ENCODE results near the gene LONP1.

LONP1 gene

GRCh38 chr19:5673752-5674151, 46.2 kb downstream of the LONP1 start:
- Histone ChIP-seq H3K9me3 (replicated peaks; ENCODE audit: low read length) (no peaks in the 10 kb centered on the region), H3K4me2 (ENCODE audit: low read length) (no peak overlapping the region), H3K4me1 (ENCODE audit: control insufficient read depth, insufficient read depth, low read length) (peaks cover 8% of the 10 kb centered on the region), H3K27me3 (ENCODE audit: control insufficient read depth, insufficient read depth, low read length) (no peaks in the 10 kb centered on the region), H3K36me3 (ENCODE audit: insufficient read depth, low read length) (peaks cover 29% of the 10 kb centered on the region), H3K9ac (ENCODE audit: low read depth, low read length) (no peak overlapping the region), H3K4me3 (ENCODE audit: low read length) (no peak overlapping the region)

DNA sequence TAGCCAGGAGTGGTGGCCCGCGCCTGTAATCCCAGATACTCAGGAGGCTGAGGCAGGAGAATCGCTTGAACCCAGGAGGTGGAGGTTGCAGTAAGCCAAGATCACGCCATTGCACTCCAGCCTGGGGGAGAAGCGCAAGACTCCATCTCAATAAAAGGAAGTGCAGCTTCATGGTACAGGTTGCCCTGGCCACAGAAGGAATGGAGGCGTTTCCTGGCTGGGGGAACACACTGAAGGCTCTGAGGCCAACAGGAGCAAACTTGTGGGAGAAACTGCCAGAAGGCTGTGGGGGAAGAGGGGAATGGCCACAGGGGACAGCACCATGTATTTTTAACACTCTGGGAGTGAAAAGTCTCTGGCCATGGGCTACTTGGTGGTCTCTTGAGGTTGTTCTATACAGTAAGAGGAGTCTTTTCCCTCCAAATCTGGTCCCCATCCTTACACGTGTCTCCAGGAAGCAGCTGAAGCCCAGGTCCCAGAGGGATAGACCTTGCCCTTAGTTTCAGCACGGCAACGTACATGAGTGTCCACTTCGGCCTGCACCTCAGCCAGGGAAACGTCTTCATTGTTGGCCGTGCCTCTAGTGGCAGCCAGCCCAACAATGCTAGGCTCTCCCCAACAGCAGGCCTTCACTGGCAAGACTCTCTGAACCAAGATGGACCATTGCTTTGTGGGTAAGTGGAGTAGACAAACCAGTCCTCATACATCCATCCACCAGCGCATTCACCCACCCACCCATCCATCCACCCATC, 47.1 kb downstream of the LONP1 start:
- H3K27me3 ChIP-seq (ENCODE audit: control insufficient read depth, insufficient read depth, low read length) = no peaks in the 10 kb centered on the region
- H3K36me3 ChIP-seq (ENCODE audit: insufficient read depth, low read length) = peaks cover 28% of the 10 kb centered on the region
- no peak overlapping the region for H3K9ac ChIP-seq (ENCODE audit: low read depth, low read length)
- no peak overlapping the region for H3K4me3 ChIP-seq (ENCODE audit: low read length)
- H3K4me2 ChIP-seq (ENCODE audit: low read length) = no peak overlapping the region
- no peaks in the 10 kb centered on the region for H3K9me3 ChIP-seq (replicated peaks; ENCODE audit: low read length)
- H3K4me1 ChIP-seq (ENCODE audit: control insufficient read depth, insufficient read depth, low read length) = peaks cover 7% of the 10 kb centered on the region

DNA sequence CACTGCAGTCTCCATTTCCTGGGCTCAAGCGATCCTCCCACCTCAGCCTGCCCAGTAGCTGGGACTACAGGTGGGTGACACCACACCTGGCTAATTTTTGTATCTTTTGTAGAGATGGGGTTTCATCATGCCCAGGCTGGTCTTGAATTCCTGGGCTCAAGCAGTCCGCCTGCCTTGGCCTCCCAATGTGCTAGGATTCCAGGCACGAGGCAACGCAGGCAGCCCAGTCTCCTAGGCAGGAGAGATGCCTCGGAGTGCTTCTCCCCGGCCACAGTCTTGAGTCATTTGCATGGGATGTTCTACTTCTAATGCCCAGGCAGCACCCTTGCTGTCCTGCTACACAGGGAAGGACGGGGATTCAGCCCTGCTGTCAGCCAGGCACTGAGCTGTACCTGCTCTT, 48.3 kb downstream of the LONP1 start:
- H3K27me3 ChIP-seq (ENCODE audit: control insufficient read depth, insufficient read depth, low read length) = no peaks in the 10 kb centered on the region
- no peak overlapping the region for H3K4me3 ChIP-seq (ENCODE audit: low read length)
- H3K9ac ChIP-seq (ENCODE audit: low read depth, low read length) = no peak overlapping the region
- H3K4me1 ChIP-seq (ENCODE audit: control insufficient read depth, insufficient read depth, low read length) = peaks cover 3% of the 10 kb centered on the region
- H3K36me3 ChIP-seq (ENCODE audit: insufficient read depth, low read length) = peaks cover 38% of the 10 kb centered on the region
- no peaks in the 10 kb centered on the region for H3K9me3 ChIP-seq (replicated peaks; ENCODE audit: low read length)
- H3K4me2 ChIP-seq (ENCODE audit: low read length) = no peak overlapping the region

- Histone ChIP-seq H3K9ac (ENCODE audit: low read depth, low read length) (no peak overlapping the region), H3K4me1 (ENCODE audit: control insufficient read depth, insufficient read depth, low read length) (peaks cover 10% of the 10 kb centered on the region), H3K36me3 (ENCODE audit: insufficient read depth, low read length) (peaks cover 58% of the 10 kb centered on the region), H3K4me3 (ENCODE audit: low read length) (no peak overlapping the region), H3K9me3 (replicated peaks; ENCODE audit: low read length) (no peaks in the 10 kb centered on the region), H3K27me3 (ENCODE audit: control insufficient read depth, insufficient read depth, low read length) (no peaks in the 10 kb centered on the region), H3K4me2 (ENCODE audit: low read length) (no peak overlapping the region)
These were observed 50.7 kb downstream of the LONP1 start for GRCh38 chr19:5669212-5669611.

- peaks cover 70% of the 10 kb centered on the region for H3K36me3 ChIP-seq (ENCODE audit: insufficient read depth, low read length)
- no peak overlapping the region for H3K9ac ChIP-seq (ENCODE audit: low read depth, low read length)
- no peaks in the 10 kb centered on the region for H3K9me3 ChIP-seq (replicated peaks; ENCODE audit: low read length)
- H3K4me2 ChIP-seq (ENCODE audit: low read length) = no peak overlapping the region
- no peaks in the 10 kb centered on the region for H3K27me3 ChIP-seq (ENCODE audit: control insufficient read depth, insufficient read depth, low read length)
- H3K4me1 ChIP-seq (ENCODE audit: control insufficient read depth, insufficient read depth, low read length) = peaks cover 10% of the 10 kb centered on the region
- H3K4me3 ChIP-seq (ENCODE audit: low read length) = no peak overlapping the region
These were observed 52.1 kb downstream of the LONP1 start for GRCh38 chr19:5667751-5668271.

GRCh38 chr19:5666921-5667610, 52.9 kb downstream of the LONP1 start:
- peaks cover 70% of the 10 kb centered on the region for H3K36me3 ChIP-seq (ENCODE audit: insufficient read depth, low read length)
- H3K9ac ChIP-seq (ENCODE audit: low read depth, low read length) = no peak overlapping the region
- peaks cover 10% of the 10 kb centered on the region for H3K4me1 ChIP-seq (ENCODE audit: control insufficient read depth, insufficient read depth, low read length)
- no peak overlapping the region for H3K4me3 ChIP-seq (ENCODE audit: low read length)
- no peaks in the 10 kb centered on the region for H3K9me3 ChIP-seq (replicated peaks; ENCODE audit: low read length)
- H3K4me2 ChIP-seq (ENCODE audit: low read length) = no peak overlapping the region
- H3K27me3 ChIP-seq (ENCODE audit: control insufficient read depth, insufficient read depth, low read length) = no peaks in the 10 kb centered on the region

DNA sequence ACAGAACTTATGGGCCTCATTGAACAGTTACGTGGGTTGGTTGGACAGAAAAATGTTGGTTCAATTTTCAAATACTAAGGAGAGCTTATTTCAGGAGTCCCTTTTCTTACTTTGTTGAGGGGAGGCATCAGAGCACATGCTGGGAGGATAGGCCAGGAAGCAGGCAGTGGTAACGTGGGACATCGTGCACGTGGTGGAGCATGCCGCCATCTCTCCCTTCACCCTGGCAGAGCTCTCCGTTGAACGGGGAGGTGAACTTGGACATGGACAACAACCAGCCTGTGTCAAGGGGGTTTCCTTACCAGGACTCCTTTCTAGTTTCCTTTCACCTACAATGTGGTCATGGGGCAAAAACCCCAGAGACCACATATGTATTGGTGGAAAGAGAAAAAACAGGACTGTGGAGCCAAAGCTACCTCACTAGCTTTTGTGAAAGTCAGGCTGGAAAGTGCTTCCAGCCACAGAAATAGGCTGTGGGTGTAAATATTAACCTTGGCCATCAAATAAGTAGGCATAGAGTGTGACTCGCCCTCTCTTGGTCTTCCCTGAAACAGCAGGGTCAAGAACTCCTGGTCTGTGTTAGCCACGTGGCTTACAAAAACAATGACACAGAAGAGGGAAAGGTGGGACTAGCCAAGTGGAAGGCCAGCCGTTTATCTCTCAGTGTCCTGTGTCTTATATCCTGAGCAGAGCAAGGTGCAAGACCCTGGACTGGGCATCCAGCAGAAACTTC, 54.0 kb downstream of the LONP1 start:
- no peaks in the 10 kb centered on the region for H3K9me3 ChIP-seq (replicated peaks; ENCODE audit: low read length)

DNA sequence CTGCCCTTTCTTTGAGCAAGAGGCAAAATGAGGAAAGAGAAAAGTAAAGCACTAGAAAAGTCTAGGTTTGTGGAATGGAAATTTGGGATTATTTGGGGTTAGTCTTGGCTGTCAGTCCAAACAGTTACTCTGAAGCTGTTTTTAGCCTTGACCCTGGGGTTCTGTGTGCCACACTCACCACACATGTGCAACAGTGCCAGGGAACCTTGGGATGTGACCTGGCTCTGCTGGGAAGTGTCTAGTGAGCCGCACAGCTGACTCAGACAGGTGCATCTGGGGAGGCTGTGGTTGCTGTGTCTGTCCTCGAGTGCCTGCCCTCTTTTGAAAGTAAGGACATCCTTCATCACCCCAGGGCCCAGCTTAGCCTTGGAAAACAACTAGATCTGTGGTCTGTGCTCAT, 55.4 kb downstream of the LONP1 start:
- no peak overlapping the region for H3K4me3 ChIP-seq (ENCODE audit: low read length)
- peaks cover 10% of the 10 kb centered on the region for H3K4me1 ChIP-seq (ENCODE audit: control insufficient read depth, insufficient read depth, low read length)
- H3K9ac ChIP-seq (ENCODE audit: low read depth, low read length) = no peak overlapping the region
- no peak overlapping the region for H3K4me2 ChIP-seq (ENCODE audit: low read length)
- no peaks in the 10 kb centered on the region for H3K9me3 ChIP-seq (replicated peaks; ENCODE audit: low read length)
- peaks cover 78% of the 10 kb centered on the region for H3K36me3 ChIP-seq (ENCODE audit: insufficient read depth, low read length)
- no peaks in the 10 kb centered on the region for H3K27me3 ChIP-seq (ENCODE audit: control insufficient read depth, insufficient read depth, low read length)

More for the DNA sequence above, 54.0 kb downstream of the LONP1 start:
- Histone ChIP-seq H3K4me2 (ENCODE audit: low read length) (no peak overlapping the region), H3K9ac (ENCODE audit: low read depth, low read length) (no peak overlapping the region), H3K4me1 (ENCODE audit: control insufficient read depth, insufficient read depth, low read length) (peaks cover 10% of the 10 kb centered on the region), H3K36me3 (ENCODE audit: insufficient read depth, low read length) (peaks cover 69% of the 10 kb centered on the region), H3K27me3 (ENCODE audit: control insufficient read depth, insufficient read depth, low read length) (no peaks in the 10 kb centered on the region), H3K4me3 (ENCODE audit: low read length) (no peak overlapping the region)

GRCh38 chr19:5663904-5664303, 56.0 kb downstream of the LONP1 start:
- Histone ChIP-seq H3K9ac (ENCODE audit: low read depth, low read length) (no peak overlapping the region), H3K4me2 (ENCODE audit: low read length) (no peak overlapping the region), H3K27me3 (ENCODE audit: control insufficient read depth, insufficient read depth, low read length) (no peaks in the 10 kb centered on the region), H3K36me3 (ENCODE audit: insufficient read depth, low read length) (peaks cover 73% of the 10 kb centered on the region), H3K4me3 (ENCODE audit: low read length) (no peak overlapping the region), H3K4me1 (ENCODE audit: control insufficient read depth, insufficient read depth, low read length) (peaks cover 10% of the 10 kb centered on the region), H3K9me3 (replicated peaks; ENCODE audit: low read length) (no peaks in the 10 kb centered on the region)

DNA sequence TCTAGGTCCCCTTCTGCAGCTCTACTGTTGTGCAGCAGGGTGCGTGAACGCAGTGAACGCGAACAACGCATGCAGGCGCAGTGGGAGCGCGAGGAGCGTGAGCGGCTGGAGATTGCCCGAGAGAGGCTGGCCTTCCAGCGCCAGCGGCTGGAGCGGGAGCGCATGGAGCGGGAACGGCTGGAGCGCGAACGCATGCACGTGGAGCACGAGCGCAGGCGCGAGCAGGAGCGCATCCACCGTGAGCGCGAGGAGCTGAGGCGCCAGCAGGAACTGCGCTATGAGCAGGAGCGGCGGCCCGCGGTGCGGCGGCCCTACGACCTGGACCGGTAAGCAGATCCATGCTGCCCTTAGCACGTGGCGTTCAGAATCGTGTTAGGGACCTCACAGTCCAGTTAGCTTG, 58.5 kb downstream of the LONP1 start:
- Histone ChIP-seq H3K27me3 (ENCODE audit: control insufficient read depth, insufficient read depth, low read length) (no peaks in the 10 kb centered on the region), H3K4me3 (ENCODE audit: low read length) (no peak overlapping the region), H3K9me3 (replicated peaks; ENCODE audit: low read length) (no peaks in the 10 kb centered on the region), H3K4me2 (ENCODE audit: low read length) (no peak overlapping the region), H3K9ac (ENCODE audit: low read depth, low read length) (no peak overlapping the region), H3K36me3 (ENCODE audit: insufficient read depth, low read length) (peaks cover 64% of the 10 kb centered on the region), H3K4me1 (ENCODE audit: control insufficient read depth, insufficient read depth, low read length) (peaks cover 10% of the 10 kb centered on the region)

DNA sequence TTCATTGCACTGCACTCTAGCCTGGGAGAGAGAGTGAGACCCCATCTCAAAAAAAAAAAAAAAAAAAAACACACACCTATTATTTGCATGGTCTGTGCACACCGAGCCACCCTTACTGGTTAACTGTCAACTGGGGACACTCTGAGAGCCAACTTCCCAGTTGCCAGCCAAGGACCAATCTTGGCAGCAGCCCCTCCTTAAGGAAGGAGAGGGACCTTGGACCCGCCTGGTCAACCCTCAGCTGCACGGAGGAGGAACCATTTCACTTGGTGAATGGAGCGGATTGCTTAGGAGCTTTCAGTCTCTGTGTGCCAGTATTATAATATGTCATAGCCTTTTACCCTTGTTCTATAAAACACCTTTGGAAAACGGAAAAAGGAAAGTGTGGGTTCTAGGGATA, 64.5 kb downstream of the LONP1 start:
- no peak overlapping the region for H3K4me3 ChIP-seq (ENCODE audit: low read length)
- no peaks in the 10 kb centered on the region for H3K27me3 ChIP-seq (ENCODE audit: control insufficient read depth, insufficient read depth, low read length)
- H3K9ac ChIP-seq (ENCODE audit: low read depth, low read length) = no peak overlapping the region
- no peaks in the 10 kb centered on the region for H3K9me3 ChIP-seq (replicated peaks; ENCODE audit: low read length)
- H3K36me3 ChIP-seq (ENCODE audit: insufficient read depth, low read length) = peaks cover 67% of the 10 kb centered on the region
- no peak overlapping the region for H3K4me2 ChIP-seq (ENCODE audit: low read length)
- no peaks in the 10 kb centered on the region for H3K4me1 ChIP-seq (ENCODE audit: control insufficient read depth, insufficient read depth, low read length)

Data from skeletal muscle satellite cell (primary cell).